IMR-90 (cell line): ENCODE data around the gene NCAPH2.

Experiments
- BHLHE40 ChIP-seq: fragments of 150-350 bp; IDR thresholded peaks from 2 replicates; pipeline ENCODE4 v1.6.1; 2016; ENCODE audit warnings: mild to moderate bottlenecking, low read depth, low read length
- CTCF ChIP-seq: conservative IDR thresholded peaks from 2 replicates; pipeline ENCODE4 v1.5.1; 2012; ENCODE audit warnings: mild to moderate bottlenecking, low read depth, low read length, improper control_type of control experiment
- MAFK ChIP-seq: IDR thresholded peaks from 2 replicates; pipeline ENCODE4 v1.6.1; 2012; ENCODE audit warnings: low read depth, low read length, improper control_type of control experiment
- POLR2A ChIP-seq: IDR thresholded peaks from 2 replicates; pipeline ENCODE4 v1.6.1; 2012; ENCODE audit warnings: mild to moderate bottlenecking, low read depth, low read length
- SMC3 ChIP-seq: fragments of 150-350 bp; IDR thresholded peaks from 2 replicates; pipeline ENCODE4 v1.6.1; 2016; ENCODE audit warnings: low read depth, mild to moderate bottlenecking, antibody characterized with exemption, low read length, moderate library complexity

DNA sequence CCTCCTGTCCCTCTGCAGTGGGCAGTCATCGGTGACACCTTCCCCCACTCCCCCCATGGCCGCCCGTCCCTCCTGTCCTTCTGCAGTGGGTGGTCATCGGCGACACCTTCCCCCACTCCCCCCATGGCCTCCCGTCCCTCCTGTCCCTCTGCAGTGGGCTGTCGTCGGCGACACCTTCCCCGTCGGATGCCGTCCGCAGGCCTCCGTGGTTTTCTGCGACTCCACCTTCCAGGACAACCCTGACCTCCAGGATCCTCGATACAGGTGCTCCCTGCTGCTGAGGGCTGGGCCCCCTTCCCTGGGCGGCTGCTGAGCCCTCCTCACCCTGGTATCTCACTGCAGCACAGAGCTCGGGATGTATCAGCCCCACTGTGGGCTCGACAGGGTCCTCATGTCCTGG, 19.1 kb upstream of the NCAPH2 start:
- TF ChIP-seq CTCF (no peak), POLR2A (no peak), SMC3 (no peak), MAFK (no peak), BHLHE40 (no peak)
